ENCODE measurements around the gene HGFAC.

GRCh38 chr4:3485011-3485791 is 43.4 kb downstream of the HGFAC start:
- TF ChIP-seq CTCF (IDR thresholded peaks at IDR 0.05) (no peak), POLR2A (IDR thresholded peaks at IDR 0.05) (no peak)
